ENCODE results near the gene TRMT10A. TPM values are rescaled to one million over a fixed set of nuclear protein-coding genes. Genes with fewer than 3 reads are reported as not detected.
A peak's percentile ranks its signal among the peaks of the same experiment; 100 is the strongest.

Gene TRMT10A
- total RNA-seq, result 1 to 10 TPM; 8.5 to 8.8 TPM

GRCh38 chr4:99563310-99564186 is at the start of gene TRMT10A:
TRMT10A (minus strand) TSS chr4:99564039; CDS start chr4:99559338, 4,701 bp downstream.
- Mint-ChIP-seq H3K27me3 (peaks cover 21% of the 10 kb centered on the region), H3K27ac (peak within 1 kb of the TSS; percentile 99), H3K4me1 (peaks cover 14% of the 10 kb centered on the region), H3K9me3 (no peaks in the 10 kb centered on the region), H3K4me3 (peak within 1 kb of the TSS; percentile 93), H3K36me3 (no peaks in the 10 kb centered on the region)
- DNase-seq, result peak; percentile 94

GRCh38 chr4:99612704-99613103 is 48.9 kb upstream of the TRMT10A start:
- Mint-ChIP-seq H3K27ac (no peak overlapping the region), H3K36me3 (no peaks in the 10 kb centered on the region), H3K9me3 (no peaks in the 10 kb centered on the region), H3K27me3 (peaks cover 30% of the 10 kb centered on the region), H3K4me3 (no peak overlapping the region), H3K4me1 (no peaks in the 10 kb centered on the region)
- DNase-seq, result no peak

GRCh38 chr4:99612281-99612680 is 48.4 kb upstream of the TRMT10A start:
- H3K9me3 Mint-ChIP-seq, result no peaks in the 10 kb centered on the region
- no peak for DNase-seq
- H3K27me3 Mint-ChIP-seq, result peaks cover 32% of the 10 kb centered on the region
- no peaks in the 10 kb centered on the region for H3K36me3 Mint-ChIP-seq
- no peaks in the 10 kb centered on the region for H3K4me1 Mint-ChIP-seq
- H3K4me3 Mint-ChIP-seq, result no peak overlapping the region
- no peak overlapping the region for H3K27ac Mint-ChIP-seq

GRCh38 chr4:99610605-99611175 is 46.9 kb upstream of the TRMT10A start:
- DNase-seq, result no peak
- Mint-ChIP-seq H3K4me3 (no peak overlapping the region), H3K27ac (no peak overlapping the region), H3K4me1 (no peaks in the 10 kb centered on the region), H3K36me3 (no peaks in the 10 kb centered on the region), H3K9me3 (no peaks in the 10 kb centered on the region), H3K27me3 (peaks cover 37% of the 10 kb centered on the region)

GRCh38 chr4:99608417-99608816 is 44.6 kb upstream of the TRMT10A start:
- DNase-seq, result no peak
- no peaks in the 10 kb centered on the region for H3K9me3 Mint-ChIP-seq
- H3K4me3 Mint-ChIP-seq, result no peak overlapping the region
- H3K4me1 Mint-ChIP-seq, result no peaks in the 10 kb centered on the region
- H3K27ac Mint-ChIP-seq, result no peak overlapping the region
- peaks cover 51% of the 10 kb centered on the region for H3K27me3 Mint-ChIP-seq
- no peaks in the 10 kb centered on the region for H3K36me3 Mint-ChIP-seq

GRCh38 chr4:99606716-99607115 is 42.9 kb upstream of the TRMT10A start:
- Mint-ChIP-seq H3K4me3 (no peak overlapping the region), H3K27me3 (peaks cover 35% of the 10 kb centered on the region), H3K4me1 (no peaks in the 10 kb centered on the region), H3K27ac (no peak overlapping the region), H3K36me3 (no peaks in the 10 kb centered on the region), H3K9me3 (no peaks in the 10 kb centered on the region)
- no peak for DNase-seq

- DNase-seq, result no peak
- Mint-ChIP-seq H3K4me1 (no peaks in the 10 kb centered on the region), H3K9me3 (no peaks in the 10 kb centered on the region), H3K27me3 (peaks cover 4% of the 10 kb centered on the region), H3K27ac (no peak overlapping the region), H3K36me3 (no peaks in the 10 kb centered on the region), H3K4me3 (no peak overlapping the region)
These were observed 31.0 kb upstream of the TRMT10A start for GRCh38 chr4:99594818-99595217.

GRCh38 chr4:99593781-99594641 is 30.2 kb upstream of the TRMT10A start:
- H3K9me3 Mint-ChIP-seq, result no peaks in the 10 kb centered on the region
- DNase-seq, result no peak
- no peak overlapping the region for H3K27ac Mint-ChIP-seq
- H3K4me3 Mint-ChIP-seq, result no peak overlapping the region
- no peaks in the 10 kb centered on the region for H3K4me1 Mint-ChIP-seq
- peaks cover 4% of the 10 kb centered on the region for H3K27me3 Mint-ChIP-seq
- no peaks in the 10 kb centered on the region for H3K36me3 Mint-ChIP-seq

GRCh38 chr4:99591757-99592156 is 27.9 kb upstream of the TRMT10A start:
- Mint-ChIP-seq H3K4me3 (no peak overlapping the region), H3K9me3 (no peaks in the 10 kb centered on the region), H3K4me1 (no peaks in the 10 kb centered on the region), H3K27me3 (peaks cover 4% of the 10 kb centered on the region), H3K36me3 (no peaks in the 10 kb centered on the region), H3K27ac (no peak overlapping the region)
- DNase-seq, result no peak

- Mint-ChIP-seq H3K9me3 (no peaks in the 10 kb centered on the region), H3K36me3 (no peaks in the 10 kb centered on the region), H3K4me3 (no peak overlapping the region), H3K4me1 (no peaks in the 10 kb centered on the region), H3K27me3 (peaks cover 8% of the 10 kb centered on the region), H3K27ac (no peak overlapping the region)
- no peak for DNase-seq
These were observed 24.0 kb upstream of the TRMT10A start for GRCh38 chr4:99587803-99588202.

GRCh38 chr4:99587309-99587708 is 23.5 kb upstream of the TRMT10A start:
- no peak for DNase-seq
- Mint-ChIP-seq H3K36me3 (no peaks in the 10 kb centered on the region), H3K27me3 (peaks cover 11% of the 10 kb centered on the region), H3K4me1 (no peaks in the 10 kb centered on the region), H3K27ac (no peak overlapping the region), H3K4me3 (no peak overlapping the region), H3K9me3 (no peaks in the 10 kb centered on the region)

- Mint-ChIP-seq H3K9me3 (no peaks in the 10 kb centered on the region), H3K4me1 (no peaks in the 10 kb centered on the region), H3K27ac (no peak overlapping the region), H3K36me3 (no peaks in the 10 kb centered on the region), H3K27me3 (peaks cover 16% of the 10 kb centered on the region), H3K4me3 (no peak overlapping the region)
- DNase-seq, result no peak
These were observed 23.0 kb upstream of the TRMT10A start for GRCh38 chr4:99586797-99587196.

GRCh38 chr4:99586322-99586721 is 22.5 kb upstream of the TRMT10A start:
- Mint-ChIP-seq H3K4me3 (no peak overlapping the region), H3K27me3 (peaks cover 21% of the 10 kb centered on the region), H3K27ac (no peak overlapping the region), H3K36me3 (no peaks in the 10 kb centered on the region), H3K9me3 (no peaks in the 10 kb centered on the region), H3K4me1 (no peaks in the 10 kb centered on the region)
- no peak for DNase-seq

- Mint-ChIP-seq H3K27me3 (peaks cover 25% of the 10 kb centered on the region), H3K4me1 (no peaks in the 10 kb centered on the region), H3K9me3 (no peaks in the 10 kb centered on the region), H3K4me3 (no peak overlapping the region), H3K27ac (no peak overlapping the region), H3K36me3 (no peaks in the 10 kb centered on the region)
- DNase-seq, result no peak
These were observed 21.7 kb upstream of the TRMT10A start for GRCh38 chr4:99585516-99585915.

- no peaks in the 10 kb centered on the region for H3K36me3 Mint-ChIP-seq
- peaks cover 41% of the 10 kb centered on the region for H3K27me3 Mint-ChIP-seq
- H3K4me3 Mint-ChIP-seq, result no peak overlapping the region
- H3K4me1 Mint-ChIP-seq, result no peaks in the 10 kb centered on the region
- DNase-seq, result no peak
- H3K9me3 Mint-ChIP-seq, result no peaks in the 10 kb centered on the region
- H3K27ac Mint-ChIP-seq, result no peak overlapping the region
These were observed 14.9 kb upstream of the TRMT10A start for GRCh38 chr4:99578714-99579113.
